ENCODE measurements around the gene ANKHD1.

DNA sequence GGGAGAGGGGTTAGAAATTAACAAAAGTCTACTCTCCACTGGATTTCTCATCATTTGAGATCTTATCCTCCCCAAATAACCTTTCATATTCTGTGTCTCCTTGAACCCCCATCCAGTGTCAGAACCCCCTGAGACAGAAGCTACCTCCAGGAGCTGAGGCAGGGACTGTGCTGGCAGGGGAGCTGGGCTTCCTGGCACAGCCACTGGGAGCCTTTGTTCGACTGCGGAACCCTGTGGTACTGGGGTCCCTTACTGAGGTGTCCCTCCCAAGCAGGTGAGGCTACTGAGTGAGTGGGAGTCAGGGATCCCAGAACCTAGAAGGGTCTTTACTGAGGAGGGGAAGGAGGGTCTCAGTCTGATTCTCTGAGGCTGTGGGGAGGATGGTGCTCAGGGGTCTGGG is 39.7 kb upstream of the ANKHD1 start:
- no peak for TF ChIP-seq POLR2A (IDR thresholded peaks at IDR 0.05)
- TF ChIP-seq, protein P1, sequence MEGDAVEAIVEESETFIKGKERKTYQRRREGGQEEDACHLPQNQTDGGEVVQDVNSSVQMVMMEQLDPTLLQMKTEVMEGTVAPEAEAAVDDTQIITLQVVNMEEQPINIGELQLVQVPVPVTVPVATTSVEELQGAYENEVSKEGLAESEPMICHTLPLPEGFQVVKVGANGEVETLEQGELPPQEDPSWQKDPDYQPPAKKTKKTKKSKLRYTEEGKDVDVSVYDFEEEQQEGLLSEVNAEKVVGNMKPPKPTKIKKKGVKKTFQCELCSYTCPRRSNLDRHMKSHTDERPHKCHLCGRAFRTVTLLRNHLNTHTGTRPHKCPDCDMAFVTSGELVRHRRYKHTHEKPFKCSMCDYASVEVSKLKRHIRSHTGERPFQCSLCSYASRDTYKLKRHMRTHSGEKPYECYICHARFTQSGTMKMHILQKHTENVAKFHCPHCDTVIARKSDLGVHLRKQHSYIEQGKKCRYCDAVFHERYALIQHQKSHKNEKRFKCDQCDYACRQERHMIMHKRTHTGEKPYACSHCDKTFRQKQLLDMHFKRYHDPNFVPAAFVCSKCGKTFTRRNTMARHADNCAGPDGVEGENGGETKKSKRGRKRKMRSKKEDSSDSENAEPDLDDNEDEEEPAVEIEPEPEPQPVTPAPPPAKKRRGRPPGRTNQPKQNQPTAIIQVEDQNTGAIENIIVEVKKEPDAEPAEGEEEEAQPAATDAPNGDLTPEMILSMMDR (IDR thresholded peaks at IDR 0.05): no peak

Data from heart left ventricle (tissue), 13 donors.